CD4-positive, CD25-positive, alpha-beta regulatory T cell (primary cell): Measurements from ENCODE around the gene BST1. TPM values are rescaled to one million over a fixed set of nuclear protein-coding genes. Genes with fewer than 3 reads are reported as not detected.
"Not testable (repeated sequence)": the region's sequence is repeated elsewhere in the genome, so short reads cannot be mapped to it uniquely, and the experiment has no call there.

ENCODE experiments used
- ATAC-seq, 2 donors: fragments of 150-1000 bp; cut with Tn5 transposase; one replicate each; pipeline ENCODE4 v1.10.0; 2021; ENCODE audit warnings: low read depth in 2 of 2, moderate number of reproducible peaks in 2 of 2, moderate library complexity in 1 of 2
- DNase-seq, 3 donors: peaks; one replicate each; pipeline versions ENCODE4 v3.0.0 to v3.0.0-alpha.2; 2012 to 2022; ENCODE audit warnings: mixed read lengths in 1 of 3
- H3K27ac ChIP-seq: one replicate; pipeline ENCODE4 v1.7.0; 2013; ENCODE audit warnings: mild to moderate bottlenecking, low read length; ENCODE audit not compliant: insufficient read depth, poor library complexity, severe bottlenecking
- H3K27me3 ChIP-seq: one replicate; pipeline ENCODE4 v1.7.0; 2013; ENCODE audit warnings: low read length; ENCODE audit not compliant: control insufficient read depth, insufficient read depth
- H3K36me3 ChIP-seq: one replicate; pipeline ENCODE4 v1.7.0; 2013; ENCODE audit warnings: mild to moderate bottlenecking, low read length, moderate library complexity; ENCODE audit not compliant: control insufficient read depth, insufficient read depth
- H3K4me1 ChIP-seq: 2 replicates; pipeline ENCODE4 v1.7.0; 2013; ENCODE audit warnings: mild to moderate bottlenecking, low read length; ENCODE audit not compliant: insufficient read depth, control insufficient read depth, poor library complexity, severe bottlenecking
- H3K4me3 ChIP-seq: one replicate; pipeline ENCODE4 v1.7.0; 2013; ENCODE audit warnings: low read depth, mild to moderate bottlenecking, low read length, moderate library complexity
- H3K9me3 ChIP-seq, 2 experiments: 1 replicate in 1 of 2; 2 replicates in 1 of 2; pipeline ENCODE4 v1.7.0; 2013; ENCODE audit warnings: low read length in 2 of 2, mild to moderate bottlenecking in 1 of 2, moderate library complexity in 1 of 2; ENCODE audit not compliant: control insufficient read depth in 2 of 2
- H3K27ac Mint-ChIP-seq, 3 donors: one replicate each; pipeline ENCODE4 v1.8.0; 2020 to 2022; ENCODE audit warnings: mild to moderate bottlenecking in 3 of 3, mixed read lengths in 3 of 3, moderate library complexity in 2 of 3
- H3K27me3 Mint-ChIP-seq: one replicate; pipeline ENCODE4 v1.8.0; 2022; ENCODE audit warnings: mild to moderate bottlenecking, mixed read lengths
- H3K36me3 Mint-ChIP-seq: one replicate; pipeline ENCODE4 v1.8.0; 2020; ENCODE audit warnings: mixed read lengths
- H3K4me1 Mint-ChIP-seq, 4 donors: one replicate each; pipeline ENCODE4 v1.8.0; 2020 to 2022; ENCODE audit warnings: mixed read lengths in 4 of 4, mild to moderate bottlenecking in 1 of 4
- H3K4me3 Mint-ChIP-seq, 4 donors: one replicate each; pipeline ENCODE4 v1.8.0; 2020 to 2022; ENCODE audit warnings: mild to moderate bottlenecking in 4 of 4, mixed read lengths in 4 of 4, moderate library complexity in 3 of 4
- H3K9me3 Mint-ChIP-seq, 7 donors: one replicate each; pipeline ENCODE4 v1.8.0; 2020 to 2022; ENCODE audit warnings: mixed read lengths in 7 of 7, mild to moderate bottlenecking in 3 of 7, moderate library complexity in 2 of 7
- polyA plus RNA-seq, 4 donors: library from polyadenylated mRNA; unstranded; fragments of 300-500 nt; fragmentation: Illumina TruSeq; gene quantifications; one replicate each; pipeline ENCODE4 v1.2.3, GENCODE V29; 2021
- total RNA-seq: library from RNA; stranded (reverse); gene quantifications from one replicate; pipeline ENCODE4 v1.2.3, GENCODE V29; 2022

BST1 gene
- total and polyA plus RNA-seq, 5 donors from 2014 or later, result 0.27 to 6.5 (median 1.5) TPM; not detected in 1

GRCh38 chr4:15762460-15762859 is 59.6 kb downstream of the BST1 start:
- H3K4me1 Mint-ChIP-seq, result peaks cover 20 to 39% (median 25%) of the 10 kb centered on the region in 4 donors
- H3K9me3 ChIP-seq, H3K36me3 Mint-ChIP-seq, H3K9me3 Mint-ChIP-seq, H3K36me3 ChIP-seq, H3K27me3 Mint-ChIP-seq, DNase-seq, H3K27me3 ChIP-seq, H3K4me3 ChIP-seq, H3K27ac ChIP-seq, ATAC-seq: not testable (repeated sequence)
- H3K4me3 Mint-ChIP-seq, result peak overlapping the region in 1 of 4 donors; percentile 10
- peak overlapping the region in 1 of 3 donors; percentile 87 for H3K27ac Mint-ChIP-seq
- peaks cover 27% of the 10 kb centered on the region for H3K4me1 ChIP-seq

GRCh38 chr4:15765391-15765790 is 62.5 kb downstream of the BST1 start:
- Mint-ChIP-seq H3K9me3 (peaks cover 0 to 1% (median 0%) of the 10 kb centered on the region in 7 donors), H3K4me1 (peaks cover 20 to 49% (median 29%) of the 10 kb centered on the region in 4 donors), H3K36me3 (no peaks in the 10 kb centered on the region), H3K27me3 (peaks cover 9% of the 10 kb centered on the region), H3K4me3 (no peak overlapping the region), H3K27ac (peak overlapping the region; percentile 63 to 94 (median 92))
- Histone ChIP-seq H3K4me3 (no peak overlapping the region), H3K4me1 (peaks cover 31% of the 10 kb centered on the region), H3K27ac (no peak overlapping the region), H3K9me3 (no peaks in the 10 kb centered on the region), H3K27me3 (no peaks in the 10 kb centered on the region), H3K36me3 (no peaks in the 10 kb centered on the region)
- DNase-seq (peak in 1 of 3 donors; percentile 31), ATAC-seq (no peak)

GRCh38 chr4:15765910-15766697 is 63.2 kb downstream of the BST1 start:
- H3K27me3 Mint-ChIP-seq, result peaks cover 9% of the 10 kb centered on the region
- peaks cover 31% of the 10 kb centered on the region for H3K4me1 ChIP-seq
- H3K4me3 ChIP-seq, result peak overlapping the region; percentile 58
- peaks cover 20 to 51% (median 32%) of the 10 kb centered on the region in 4 donors for H3K4me1 Mint-ChIP-seq
- peaks cover 0 to 1% (median 0%) of the 10 kb centered on the region in 7 donors for H3K9me3 Mint-ChIP-seq
- H3K4me3 Mint-ChIP-seq, result peak overlapping the region; percentile 4 to 45 (median 30)
- peak overlapping the region; percentile 63 to 94 (median 92) for H3K27ac Mint-ChIP-seq
- no peaks in the 10 kb centered on the region for H3K27me3 ChIP-seq
- no peaks in the 10 kb centered on the region for H3K36me3 ChIP-seq
- H3K27ac ChIP-seq, result peak overlapping the region; percentile 62
- H3K36me3 Mint-ChIP-seq, result no peaks in the 10 kb centered on the region
- no peaks in the 10 kb centered on the region for H3K9me3 ChIP-seq
- ATAC-seq, result peak; percentile 75 to 83
- DNase-seq, result peak in 2 of 3 donors; percentile 64 to 84

GRCh38 chr4:15766821-15767220 is 64.0 kb downstream of the BST1 start:
- H3K27me3 ChIP-seq, result no peaks in the 10 kb centered on the region

GRCh38 chr4:15769202-15769601 is 66.3 kb downstream of the BST1 start:
- Mint-ChIP-seq H3K9me3 (peaks cover 0 to 5% (median 0%) of the 10 kb centered on the region in 7 donors), H3K4me1 (peaks cover 20 to 68% (median 51%) of the 10 kb centered on the region in 4 donors), H3K27me3 (peaks cover 28% of the 10 kb centered on the region), H3K36me3 (no peaks in the 10 kb centered on the region), H3K4me3 (no peak overlapping the region), H3K27ac (peak overlapping the region in 1 of 3 donors; percentile 63)
- DNase-seq (no peak), ATAC-seq (no peak)
- Histone ChIP-seq H3K27ac (no peak overlapping the region), H3K36me3 (no peaks in the 10 kb centered on the region), H3K4me3 (no peak overlapping the region), H3K9me3 (no peaks in the 10 kb centered on the region), H3K4me1 (peaks cover 26% of the 10 kb centered on the region), H3K27me3 (no peaks in the 10 kb centered on the region)

More at GRCh38 chr4:15766821-15767220, 64.0 kb downstream of the BST1 start:
- peak overlapping the region; percentile 62 for H3K27ac ChIP-seq
- DNase-seq (no peak), ATAC-seq (no peak)
- no peaks in the 10 kb centered on the region for H3K36me3 Mint-ChIP-seq
- H3K27me3 Mint-ChIP-seq, result peaks cover 15% of the 10 kb centered on the region
- no peaks in the 10 kb centered on the region for H3K9me3 ChIP-seq
- H3K4me1 Mint-ChIP-seq, result peaks cover 25 to 58% (median 39%) of the 10 kb centered on the region in 4 donors
- H3K27ac Mint-ChIP-seq, result peak overlapping the region; percentile 57 to 94 (median 92)
- H3K36me3 ChIP-seq, result no peaks in the 10 kb centered on the region
- H3K4me3 ChIP-seq, result peak overlapping the region; percentile 58
- peak overlapping the region; percentile 4 to 45 (median 30) for H3K4me3 Mint-ChIP-seq
- H3K4me1 ChIP-seq, result peaks cover 31% of the 10 kb centered on the region
- peaks cover 0 to 1% (median 0%) of the 10 kb centered on the region in 7 donors for H3K9me3 Mint-ChIP-seq

GRCh38 chr4:15771216-15772058 is 68.6 kb downstream of the BST1 start:
- Histone ChIP-seq H3K4me3 (no peak overlapping the region), H3K4me1 (peaks cover 16% of the 10 kb centered on the region), H3K36me3 (no peaks in the 10 kb centered on the region), H3K27me3 (peaks cover 2% of the 10 kb centered on the region), H3K27ac (no peak overlapping the region), H3K9me3 (no peaks in the 10 kb centered on the region)
- Mint-ChIP-seq H3K4me3 (peak overlapping the region in 2 of 4 donors; percentile 28 to 46), H3K27me3 (peaks cover 37% of the 10 kb centered on the region), H3K4me1 (peaks cover 10 to 54% (median 40%) of the 10 kb centered on the region in 4 donors), H3K36me3 (no peaks in the 10 kb centered on the region), H3K27ac (peak overlapping the region in 1 of 3 donors; percentile 77), H3K9me3 (peaks cover 0 to 5% (median 0%) of the 10 kb centered on the region in 7 donors)
- DNase-seq (peak in 1 of 3 donors; percentile 65), ATAC-seq (peak in 1 of 2 donors; percentile 31)

GRCh38 chr4:15774020-15774420 is 71.2 kb downstream of the BST1 start:
- H3K9me3 Mint-ChIP-seq, result peaks cover 0 to 4% (median 0%) of the 10 kb centered on the region in 7 donors
- H3K36me3 Mint-ChIP-seq, result no peaks in the 10 kb centered on the region
- DNase-seq (no peak), ATAC-seq (no peak)
- Histone ChIP-seq H3K4me3 (no peak overlapping the region), H3K9me3 (no peaks in the 10 kb centered on the region), H3K27ac (no peak overlapping the region), H3K36me3 (no peaks in the 10 kb centered on the region), H3K4me1 (peaks cover 16% of the 10 kb centered on the region), H3K27me3 (peaks cover 2% of the 10 kb centered on the region)
- no peak overlapping the region for H3K27ac Mint-ChIP-seq
- H3K4me3 Mint-ChIP-seq, result no peak overlapping the region
- peaks cover 5 to 55% (median 41%) of the 10 kb centered on the region in 4 donors for H3K4me1 Mint-ChIP-seq
- H3K27me3 Mint-ChIP-seq, result peaks cover 51% of the 10 kb centered on the region
